HCT116 (cell line): ENCODE data around the gene CEP41. TPM values are rescaled to one million over a fixed set of nuclear protein-coding genes. Genes with fewer than 3 reads are reported as not detected.

Experiments used
- ATAC-seq: fragments of 200-7000 bp; cut with Tn5 transposase; 2 replicates; pipeline ENCODE4 v1.9.1; 2020; ENCODE audit warnings: mild to moderate bottlenecking, moderate library complexity
- BruUV-seq: library from RNA; stranded (reverse); fragments of 400-500 nt; replicated peaks from 2 replicates; lab custom pipeline; 2021; lab: Mats Ljungman, UMichigan
- CTCF ChIA-PET: fragments of 300-600 bp; sonication (Branson Sonifier 250); formaldehyde crosslinking; loops from one replicate; lab custom pipeline; 2021; ENCODE audit warnings: antibody characterized with exemption; lab: Charles Lee
- POLR2A ChIA-PET: fragments of 300-600, 350-600 bp; sonication (Branson Sonifier 250); formaldehyde crosslinking; loops from one replicate; lab custom pipeline; 2021; ENCODE audit warnings: antibody characterized with exemption; lab: Charles Lee
- RAD21 ChIA-PET, 2 experiments: fragments of 300-600 bp; sonication (Branson Sonifier 250); formaldehyde crosslinking; loops; one replicate each; lab custom pipeline; 2023; ENCODE audit warnings: low total read pairs in 2 of 2; ENCODE audit not compliant: uncharacterized antibody in 2 of 2, unreplicated experiment in 2 of 2, low non-redundant PET in 1 of 2; lab: Charles Lee
- DNase-seq: peaks from one replicate; pipeline ENCODE4 v3.0.0-alpha.2; 2010; ENCODE audit warnings: low read depth, low spot score
- H2AFZ ChIP-seq: fragments of 200-600 bp; shearing (Covaris generic), sonication (generic); 2 replicates; pipeline ENCODE4 v1.6.1; 2017; ENCODE audit warnings: low read depth, mixed run types, mixed read lengths, antibody characterized with exemption, low read length; ENCODE audit not compliant: poor library complexity, severe bottlenecking
- H3K27ac ChIP-seq: 2 replicates; pipeline ENCODE4 v1.5.1; 2012; ENCODE audit warnings: low read depth, low read length
- H3K27me3 ChIP-seq: fragments of 200-600 bp; sonication (generic); 2 replicates; pipeline ENCODE4 v1.6.1; 2016; ENCODE audit warnings: mixed run types, low read length, mixed read lengths; ENCODE audit not compliant: insufficient read depth
- H3K36me3 ChIP-seq, 2 experiments: fragments of 200-500 bp in 1 of 2; fragments of 200-600 bp in 1 of 2; sonication (Bioruptor generic) in 1 of 2; sonication (generic) in 1 of 2; 2 replicates each; pipeline versions ENCODE4 v1.5.1 to v1.6.1; 2014 to 2016; ENCODE audit warnings: low read length in 2 of 2, inconsistent platforms in 1 of 2, mixed read lengths in 1 of 2, mixed run types in 1 of 2; ENCODE audit not compliant: insufficient read depth in 2 of 2, control insufficient read depth in 1 of 2
- H3K4me1 ChIP-seq, 2 experiments: fragments of 200-600 bp in 1 of 2; sonication (generic) in 1 of 2; 2 replicates each; pipeline versions ENCODE4 v1.5.1 to v1.6.1; 2012 to 2017; ENCODE audit warnings: low read length in 2 of 2, inconsistent platforms in 1 of 2, mild to moderate bottlenecking in 1 of 2, mixed read lengths in 1 of 2, mixed run types in 1 of 2, moderate library complexity in 1 of 2; ENCODE audit not compliant: insufficient read depth in 2 of 2, control insufficient read depth in 1 of 2
- H3K4me2 ChIP-seq: fragments of 200-600 bp; sonication (generic); 2 replicates; pipeline ENCODE4 v1.6.1; 2017; ENCODE audit warnings: mixed run types, low read length, mixed read lengths
- H3K4me3 ChIP-seq, 2 experiments: fragments of 200-600 bp in 1 of 2; sonication (generic) in 1 of 2; replicated peaks in 1 of 2; 2 replicates each; pipeline ENCODE4 v1.5.1; 2011 to 2016; ENCODE audit warnings: low read length in 2 of 2, control low read depth in 1 of 2, low read depth in 1 of 2, mild to moderate bottlenecking in 1 of 2, mixed read lengths in 1 of 2, mixed run types in 1 of 2
- H3K79me2 ChIP-seq: fragments of 200-600 bp; sonication (generic); 2 replicates; pipeline ENCODE4 v1.6.1; 2017; ENCODE audit warnings: mild to moderate bottlenecking, mixed run types, low read length, moderate library complexity, mixed read lengths; ENCODE audit not compliant: insufficient read depth
- H3K9ac ChIP-seq: fragments of 200-600 bp; sonication (generic); 2 replicates; pipeline ENCODE4 v1.6.1; 2016; ENCODE audit warnings: low read length, mixed read lengths
- H3K9me2 ChIP-seq: fragments of 200-600 bp; sonication (generic), shearing (Covaris generic); 2 replicates; pipeline ENCODE4 v1.6.1; 2017; ENCODE audit warnings: mixed run types, mild to moderate bottlenecking, moderate library complexity; ENCODE audit not compliant: insufficient read depth
- H3K9me3 ChIP-seq, 2 experiments: fragments of 200-500 bp in 1 of 2; fragments of 200-600 bp in 1 of 2; sonication (Bioruptor generic) in 1 of 2; sonication (generic) in 1 of 2; 2 replicates each; pipeline ENCODE4 v1.6.1; 2014 to 2017; ENCODE audit warnings: low read length in 2 of 2, mixed read lengths in 2 of 2, inconsistent platforms in 1 of 2, low read depth in 1 of 2, mild to moderate bottlenecking in 1 of 2, mixed run types in 1 of 2, moderate library complexity in 1 of 2; ENCODE audit not compliant: control insufficient read depth in 1 of 2, insufficient read depth in 1 of 2
- H4K20me1 ChIP-seq: fragments of 200-600 bp; sonication (generic), shearing (Covaris generic); 2 replicates; pipeline ENCODE4 v1.6.1; 2017; ENCODE audit warnings: mixed run types, mild to moderate bottlenecking, moderate library complexity; ENCODE audit not compliant: insufficient read depth
- CEBPB ChIP-seq: IDR thresholded peaks from 2 replicates; pipeline ENCODE4 v1.6.1; 2012; ENCODE audit warnings: low read depth
- ELF1 ChIP-seq: IDR thresholded peaks from 2 replicates; pipeline ENCODE4 v1.6.1; 2012; ENCODE audit warnings: low read depth, borderline replicate concordance
- EZH2 ChIP-seq: fragments of 200-600 bp; sonication (generic); IDR thresholded peaks from 2 replicates; pipeline ENCODE4 v1.6.1; 2017; ENCODE audit warnings: antibody characterized with exemption, mixed run types
- EZH2phosphoT487 ChIP-seq: fragments of 200-600 bp; IDR thresholded peaks from 2 replicates; pipeline ENCODE4 v1.6.1; 2018; ENCODE audit warnings: antibody characterized with exemption, borderline replicate concordance
- FOSL1 ChIP-seq: IDR thresholded peaks from 2 replicates; pipeline ENCODE4 v1.6.1; 2012; ENCODE audit warnings: low read depth
- JUND ChIP-seq: IDR thresholded peaks from 2 replicates; pipeline ENCODE4 v1.6.1; 2012
- SP1 ChIP-seq: IDR thresholded peaks from 2 replicates; pipeline ENCODE4 v1.6.1; 2012; ENCODE audit warnings: low read depth
- TCF7L2 ChIP-seq: IDR thresholded peaks from 2 replicates; pipeline ENCODE4 v1.7.0; 2011; ENCODE audit warnings: borderline replicate concordance, inconsistent platforms; ENCODE audit not compliant: insufficient read depth, insufficient read length; ENCODE audit errors: extremely low read depth
- YY1 ChIP-seq: IDR thresholded peaks from 2 replicates; pipeline ENCODE4 v1.6.1; 2011; ENCODE audit warnings: low read length, low read depth, moderate library complexity, mild to moderate bottlenecking; ENCODE audit not compliant: insufficient replicate concordance; ENCODE audit errors: extremely low read depth
- ZFX ChIP-seq: fragments of 450-650 bp; IDR thresholded peaks from 2 replicates; pipeline ENCODE4 v1.6.1; 2017
- intact Hi-C: fragments of 100-400 bp; cut with micrococcal nuclease; formaldehyde crosslinking; loops from 2 replicates; pipeline ENCODE4 v1.10.0; 2022
- total RNA-seq: library from RNA; stranded (reverse); gene quantifications from one replicate; pipeline ENCODE4 v1.2.1, GENCODE V29; 2021; ENCODE audit not compliant: unreplicated experiment
- TF ChIP-seq, protein P1 (sequence below), 3 experiments: fragments of 200-600 bp in 1 of 3; sonication (generic) in 1 of 3; IDR thresholded peaks in 2 of 3; conservative IDR thresholded peaks in 1 of 3; 2 replicates each; pipeline ENCODE4 v1.5.1; 2012 to 2017; ENCODE audit warnings: low read depth in 2 of 3, low read length in 2 of 3, antibody characterized with exemption in 1 of 3, borderline replicate concordance in 1 of 3, control low read depth in 1 of 3, mild to moderate bottlenecking in 1 of 3, mixed read lengths in 1 of 3, mixed run types in 1 of 3, moderate library complexity in 1 of 3; ENCODE audit not compliant: insufficient read depth in 1 of 3

The CEP41 gene
- total RNA-seq, 1 experiment from 2014 or later = 13.6 TPM

DNA sequence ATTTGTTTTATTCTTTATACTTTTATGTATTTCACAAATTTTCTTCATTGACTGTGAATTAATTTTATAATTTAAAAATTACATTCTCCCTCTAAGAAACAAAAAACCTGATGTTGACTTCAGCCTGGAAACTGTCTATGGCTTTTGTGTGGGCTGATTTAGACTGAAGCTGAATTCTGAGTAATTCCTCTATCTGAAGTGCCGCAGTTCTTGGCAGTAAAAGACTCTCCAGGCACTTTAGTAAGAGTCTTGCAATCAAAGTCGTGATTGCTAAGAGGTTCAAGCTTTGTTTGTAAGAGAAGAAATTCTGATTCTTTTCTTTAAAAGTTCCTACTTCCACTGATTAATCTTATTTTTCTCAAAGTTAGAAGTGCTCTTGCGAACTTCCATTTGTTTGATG lies 3.4 kb upstream of the CEP41 start (continued):
- TF ChIP-seq FOSL1 (no peak), EZH2 (no peak), YY1 (no peak), JUND (no peak), ELF1 (no peak), ZFX (no peak)
- TF ChIP-seq, protein P1, sequence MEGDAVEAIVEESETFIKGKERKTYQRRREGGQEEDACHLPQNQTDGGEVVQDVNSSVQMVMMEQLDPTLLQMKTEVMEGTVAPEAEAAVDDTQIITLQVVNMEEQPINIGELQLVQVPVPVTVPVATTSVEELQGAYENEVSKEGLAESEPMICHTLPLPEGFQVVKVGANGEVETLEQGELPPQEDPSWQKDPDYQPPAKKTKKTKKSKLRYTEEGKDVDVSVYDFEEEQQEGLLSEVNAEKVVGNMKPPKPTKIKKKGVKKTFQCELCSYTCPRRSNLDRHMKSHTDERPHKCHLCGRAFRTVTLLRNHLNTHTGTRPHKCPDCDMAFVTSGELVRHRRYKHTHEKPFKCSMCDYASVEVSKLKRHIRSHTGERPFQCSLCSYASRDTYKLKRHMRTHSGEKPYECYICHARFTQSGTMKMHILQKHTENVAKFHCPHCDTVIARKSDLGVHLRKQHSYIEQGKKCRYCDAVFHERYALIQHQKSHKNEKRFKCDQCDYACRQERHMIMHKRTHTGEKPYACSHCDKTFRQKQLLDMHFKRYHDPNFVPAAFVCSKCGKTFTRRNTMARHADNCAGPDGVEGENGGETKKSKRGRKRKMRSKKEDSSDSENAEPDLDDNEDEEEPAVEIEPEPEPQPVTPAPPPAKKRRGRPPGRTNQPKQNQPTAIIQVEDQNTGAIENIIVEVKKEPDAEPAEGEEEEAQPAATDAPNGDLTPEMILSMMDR (IDR thresholded peaks at IDR 0.05 in 2 of 3, conservative IDR thresholded peaks at IDR 0.05 in 1 of 3; ENCODE audit: borderline replicate concordance in 1 of 3, insufficient read depth in 1 of 3, low read depth in 2 of 3, low read length in 2 of 3) = no peak

DNA sequence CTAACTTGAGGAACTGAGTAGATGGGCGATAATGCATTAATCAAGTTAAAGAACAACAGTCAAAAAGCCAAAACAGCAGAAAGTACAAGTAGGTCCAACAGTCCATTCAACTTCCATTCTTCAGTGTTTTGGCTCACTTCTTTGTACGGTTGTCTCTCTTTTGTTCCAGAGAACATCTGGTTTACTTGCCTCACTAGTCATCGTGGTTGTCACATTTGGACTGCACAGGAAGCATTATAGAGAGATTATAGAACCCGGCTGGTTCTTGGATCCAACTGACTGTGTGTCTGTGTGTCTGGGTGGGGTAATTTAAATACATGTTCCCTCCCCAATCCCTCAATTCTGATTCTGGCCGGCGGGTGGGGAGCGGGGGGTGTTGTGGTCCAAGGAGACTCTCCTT lies 1.8 kb upstream of the CEP41 start:
- H3K27ac ChIP-seq = no peak overlapping the region
- CTCF ChIA-PET = no interaction called here
- TF ChIP-seq EZH2phosphoT487 = no peak
- no peak for TF ChIP-seq SP1
- TF ChIP-seq FOSL1 = no peak
- no peak for TF ChIP-seq TCF7L2
- no peak for TF ChIP-seq JUND
- no peak for TF ChIP-seq EZH2
- no peak for TF ChIP-seq CEBPB
- no peak overlapping the region for H3K4me2 ChIP-seq
- ATAC-seq (no peak), DNase-seq (no peak)
- H3K27me3 ChIP-seq = no peaks in the 10 kb centered on the region
- no TSS peak for BruUV-seq
- intact Hi-C loops = no loop called here
- H2AFZ ChIP-seq = peak overlapping the region; percentile 93
- no peaks in the 10 kb centered on the region for H3K79me2 ChIP-seq
- peaks cover 10 to 23% of the 10 kb centered on the region in 2 experiments for H3K4me1 ChIP-seq
- peaks cover under 1 to 2% of the 10 kb centered on the region in 2 experiments; a peak in 1 of 4 replicates for H3K9me3 ChIP-seq
- no peak overlapping the region for H3K9ac ChIP-seq
- H3K4me3 ChIP-seq = no peak overlapping the region
- H3K9me2 ChIP-seq = no peaks in the 10 kb centered on the region
- POLR2A ChIA-PET = no interaction called here
- H4K20me1 ChIP-seq = no peaks in the 10 kb centered on the region
- RAD21 ChIA-PET = no interaction called here
- H3K36me3 ChIP-seq = no peaks in the 10 kb centered on the region
